AG10803 (cell line): ENCODE results near the gene BET1.
A peak's percentile ranks its signal among the peaks of the same experiment; 100 is the strongest.

Source experiments
- DNase-seq: peaks from one replicate; pipeline ENCODE4 v3.0.0; 2010; ENCODE audit warnings: low read depth
- H3K4me3 ChIP-seq: 2 replicates; pipeline ENCODE4 v1.5.1; 2011; ENCODE audit warnings: mild to moderate bottlenecking, low read length, control low read depth
- CTCF ChIP-seq: conservative IDR thresholded peaks from 2 replicates; pipeline ENCODE4 v1.5.1; 2011; ENCODE audit warnings: mild to moderate bottlenecking, low read length, control low read depth, inconsistent platforms

The BET1 gene

GRCh38 chr7:94047956-94048355 is 43.8 kb upstream of the BET1 start:
- no peak overlapping the region for H3K4me3 ChIP-seq
- DNase-seq: no peak
- TF ChIP-seq CTCF: no peak

GRCh38 chr7:94045581-94045980 is 41.4 kb upstream of the BET1 start:
- no peak for TF ChIP-seq CTCF
- peak; percentile 21 for DNase-seq
- H3K4me3 ChIP-seq: no peak overlapping the region

- TF ChIP-seq CTCF: no peak
- no peak overlapping the region for H3K4me3 ChIP-seq
- no peak for DNase-seq
These were observed 40.7 kb upstream of the BET1 start for GRCh38 chr7:94044806-94045205.

- peak; percentile 72 for DNase-seq
- H3K4me3 ChIP-seq: no peak overlapping the region
- TF ChIP-seq CTCF: no peak
These were observed 39.1 kb upstream of the BET1 start for GRCh38 chr7:94043299-94043698.

GRCh38 chr7:94042381-94042780 is 38.2 kb upstream of the BET1 start:
- no peak for TF ChIP-seq CTCF
- no peak overlapping the region for H3K4me3 ChIP-seq
- no peak for DNase-seq

- no peak for TF ChIP-seq CTCF
- H3K4me3 ChIP-seq: no peak overlapping the region
- no peak for DNase-seq
These were observed 37.4 kb upstream of the BET1 start for GRCh38 chr7:94041529-94041928.

GRCh38 chr7:94040254-94040653 is 36.1 kb upstream of the BET1 start:
- no peak for TF ChIP-seq CTCF
- no peak overlapping the region for H3K4me3 ChIP-seq
- no peak for DNase-seq
